Ureter (tissue), 1 donor: ENCODE results near the gene HNRNPU. TPM values are rescaled to one million over a fixed set of nuclear protein-coding genes. Genes with fewer than 3 reads are reported as not detected.

Experiments used
- DNase-seq: peaks from one replicate; pipeline ENCODE4 v3.0.0-alpha.2; 2020; ENCODE audit warnings: low spot score
- total RNA-seq: library from RNA; stranded (reverse); gene quantifications from one replicate; pipeline ENCODE4 v1.2.4, GENCODE V29; 2023
- donor health status: DM: yes; HTN: yes; CAD: no.

Gene HNRNPU
- total RNA-seq, result 356 TPM

GRCh38 chr1:244864253-244865027, at the start of gene HNRNPU:
Gene HNRNPU, minus strand, starts transcription at chr1:244864543. Its CDS starts 236 bp downstream, at chr1:244864307.
- DNase-seq, result peak; percentile 96

DNA sequence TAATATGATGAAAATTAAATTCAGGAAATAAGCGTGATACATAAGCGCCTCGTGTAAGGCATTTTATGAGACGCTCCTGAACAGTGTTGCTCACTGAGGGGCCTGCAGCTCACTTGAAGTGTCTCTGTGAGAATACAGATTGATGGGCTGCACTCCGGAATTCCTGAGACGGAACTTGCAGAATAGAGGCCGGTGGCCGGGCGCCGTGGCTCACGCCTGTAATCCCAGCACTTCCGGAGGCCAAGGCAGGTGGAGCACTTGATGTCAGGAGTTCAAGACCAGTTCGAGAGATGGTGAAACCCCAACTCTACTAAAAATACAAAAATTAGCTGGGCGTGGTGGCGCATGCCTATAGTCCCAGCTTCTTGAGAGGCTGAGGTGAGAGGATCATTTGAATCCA, 49.5 kb upstream of the HNRNPU start:
- no peak for DNase-seq

DNA sequence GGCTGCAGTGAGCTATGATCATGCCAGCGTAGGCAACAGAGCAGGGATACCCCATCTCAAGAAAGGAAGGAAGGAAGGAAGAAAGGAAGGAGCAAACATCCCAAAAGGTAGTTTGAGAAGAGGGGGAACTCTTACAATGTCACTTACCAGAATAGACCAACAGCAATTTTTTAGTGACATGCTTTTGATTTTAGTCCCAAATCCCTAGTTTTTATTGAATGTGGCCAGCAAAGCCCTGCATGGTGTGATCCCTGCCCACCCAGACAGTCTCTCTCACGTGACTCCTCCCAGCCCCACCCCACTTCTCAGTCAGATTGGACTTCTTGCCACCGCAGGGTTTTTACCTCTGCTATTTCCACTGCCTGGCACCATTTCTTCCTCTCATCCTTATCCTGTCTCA, 39.8 kb upstream of the HNRNPU start:
- DNase-seq, result no peak

DNA sequence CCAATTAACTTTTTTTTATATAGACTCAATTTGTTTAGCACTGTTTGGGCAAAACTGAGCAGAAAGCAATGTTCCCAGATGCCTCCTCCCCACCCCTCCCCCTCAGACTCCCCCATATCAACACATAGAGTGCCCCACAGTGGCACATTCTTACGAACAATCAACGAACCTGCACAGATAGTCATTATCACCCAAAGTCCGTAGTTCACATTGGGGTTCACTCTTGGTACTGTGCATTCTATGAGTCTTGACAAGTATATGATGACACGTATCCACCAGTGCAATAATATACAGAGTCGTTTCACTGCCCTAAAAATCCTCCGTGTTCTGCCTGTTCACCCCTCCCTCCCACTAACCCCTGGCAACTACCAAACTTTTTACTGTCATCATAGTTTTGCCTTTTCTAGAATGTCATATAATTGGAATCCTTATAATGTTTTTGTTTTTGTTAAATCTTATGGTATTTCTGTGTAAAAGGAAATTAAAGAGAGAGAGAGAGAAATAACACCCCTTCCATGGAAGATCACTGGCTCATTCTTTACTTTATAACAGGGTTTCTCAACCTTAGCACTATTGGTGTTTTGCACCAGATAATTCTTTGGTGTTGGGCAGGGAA, 37.2 kb upstream of the HNRNPU start:
- no peak for DNase-seq

DNA sequence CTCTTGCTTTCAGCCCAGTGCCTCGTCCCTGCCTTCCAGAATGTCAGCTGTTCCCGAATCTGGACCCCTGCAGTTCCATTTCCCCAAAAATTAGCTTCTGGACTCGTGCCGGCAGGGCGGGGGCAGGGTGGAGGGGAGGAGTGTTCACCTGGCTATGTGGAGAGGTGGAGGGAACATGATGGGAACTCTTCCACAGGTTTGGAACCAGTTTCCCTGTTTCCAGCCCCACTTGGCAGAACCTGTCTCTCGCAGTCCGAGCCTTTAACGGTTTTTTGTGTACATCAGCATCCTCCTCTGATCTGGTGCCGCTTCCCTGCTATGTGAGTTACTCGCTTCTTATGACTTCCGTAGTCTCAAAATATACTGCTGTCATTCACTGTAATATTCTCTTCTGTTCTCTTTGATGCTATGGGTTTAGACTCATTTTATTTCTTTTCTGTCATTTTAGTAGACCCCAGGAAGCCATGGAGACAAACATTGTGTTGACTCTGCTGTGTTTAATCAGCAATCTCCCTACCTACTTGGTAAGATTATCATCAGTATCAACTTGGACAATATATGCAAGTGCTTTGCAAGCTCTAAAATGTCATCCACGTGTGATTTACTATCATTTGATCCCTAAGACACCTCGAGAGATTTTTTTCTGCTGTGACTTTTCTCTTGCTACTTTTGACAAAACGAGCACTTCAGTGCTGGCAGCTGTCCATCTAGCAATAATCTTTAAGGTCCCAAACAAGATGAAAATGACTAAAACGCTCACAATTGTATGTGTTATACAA, 33.3 kb upstream of the HNRNPU start:
- DNase-seq, result no peak

DNA sequence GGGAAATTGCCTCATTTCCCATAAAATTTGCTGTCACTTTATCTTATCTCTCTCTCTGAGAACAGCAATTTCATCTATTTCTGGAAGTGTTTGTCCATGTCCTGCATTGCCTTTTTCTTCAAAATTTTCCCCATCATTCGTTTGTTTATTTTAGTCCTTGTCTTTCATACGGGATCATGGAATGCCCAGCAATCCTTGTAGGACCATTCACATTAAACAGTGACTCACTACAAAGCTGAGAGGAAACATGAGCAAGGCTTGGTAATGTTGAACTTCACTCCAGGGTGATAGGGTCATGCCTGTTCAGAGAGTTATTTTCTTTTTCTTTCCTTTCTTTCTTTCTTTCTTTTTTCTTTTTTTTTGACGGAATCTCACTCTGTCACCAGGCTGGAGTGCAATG, 32.2 kb upstream of the HNRNPU start:
- no peak for DNase-seq

DNA sequence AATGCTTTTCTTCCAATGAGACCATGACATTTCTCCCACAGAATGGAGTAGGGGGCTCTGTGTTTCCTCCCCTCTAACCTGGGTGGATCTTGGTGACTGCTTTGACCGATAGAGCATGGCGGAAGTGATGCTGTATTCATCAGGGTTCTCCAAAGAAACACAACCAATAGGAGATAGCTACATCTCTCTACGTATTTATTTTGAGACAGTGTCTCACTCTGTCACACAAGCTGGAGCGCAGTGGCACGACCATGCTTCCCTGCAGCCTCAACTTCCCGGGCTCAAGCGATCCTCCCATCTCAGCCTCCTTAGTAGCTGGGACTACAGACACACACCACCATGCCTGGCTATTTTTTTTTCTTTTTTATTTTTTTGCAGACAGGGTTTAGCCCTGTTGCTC, 29.5 kb upstream of the HNRNPU start:
- no peak for DNase-seq

DNA sequence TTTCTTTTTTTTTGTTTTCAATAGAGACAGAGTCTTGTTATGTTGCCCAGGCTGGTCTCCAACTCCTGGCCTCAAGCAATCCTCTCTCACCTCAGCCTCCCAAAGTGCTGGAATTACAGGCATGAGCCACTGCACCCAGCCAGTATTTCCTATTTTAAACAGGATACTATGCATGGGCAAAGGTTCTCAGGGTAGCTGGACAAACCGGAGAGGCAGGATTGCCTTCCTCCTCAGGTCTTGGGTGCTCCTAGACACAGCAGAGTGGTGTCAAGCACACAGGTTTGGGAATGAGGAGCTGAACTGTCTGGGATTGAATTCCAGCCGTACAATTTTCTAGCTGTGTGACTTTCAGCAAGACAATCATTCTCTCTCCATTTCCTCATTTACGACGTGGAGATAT, 22.9 kb upstream of the HNRNPU start:
- no peak for DNase-seq

- DNase-seq, result no peak
These were observed 17.4 kb upstream of the HNRNPU start for GRCh38 chr1:244881552-244882280.

DNA sequence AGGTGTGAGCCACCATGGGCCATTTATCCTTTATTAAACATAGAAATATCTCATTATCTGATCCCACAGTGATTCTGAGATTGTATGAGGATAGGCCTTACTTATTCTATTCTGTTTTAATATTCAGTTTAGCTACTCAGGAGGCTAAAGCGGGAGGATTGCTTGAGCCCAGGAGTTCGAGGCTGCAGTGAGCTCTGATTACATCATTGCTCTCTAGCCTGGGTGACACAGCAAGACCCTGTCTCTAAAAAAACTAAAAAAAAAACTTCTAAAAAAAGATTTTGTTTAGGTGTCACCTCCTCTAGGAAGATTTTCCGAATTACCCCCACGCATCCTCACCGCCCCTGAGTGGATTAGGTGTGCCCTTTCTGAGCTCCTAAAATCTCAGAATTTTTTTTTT, 14.3 kb upstream of the HNRNPU start:
- no peak for DNase-seq

DNA sequence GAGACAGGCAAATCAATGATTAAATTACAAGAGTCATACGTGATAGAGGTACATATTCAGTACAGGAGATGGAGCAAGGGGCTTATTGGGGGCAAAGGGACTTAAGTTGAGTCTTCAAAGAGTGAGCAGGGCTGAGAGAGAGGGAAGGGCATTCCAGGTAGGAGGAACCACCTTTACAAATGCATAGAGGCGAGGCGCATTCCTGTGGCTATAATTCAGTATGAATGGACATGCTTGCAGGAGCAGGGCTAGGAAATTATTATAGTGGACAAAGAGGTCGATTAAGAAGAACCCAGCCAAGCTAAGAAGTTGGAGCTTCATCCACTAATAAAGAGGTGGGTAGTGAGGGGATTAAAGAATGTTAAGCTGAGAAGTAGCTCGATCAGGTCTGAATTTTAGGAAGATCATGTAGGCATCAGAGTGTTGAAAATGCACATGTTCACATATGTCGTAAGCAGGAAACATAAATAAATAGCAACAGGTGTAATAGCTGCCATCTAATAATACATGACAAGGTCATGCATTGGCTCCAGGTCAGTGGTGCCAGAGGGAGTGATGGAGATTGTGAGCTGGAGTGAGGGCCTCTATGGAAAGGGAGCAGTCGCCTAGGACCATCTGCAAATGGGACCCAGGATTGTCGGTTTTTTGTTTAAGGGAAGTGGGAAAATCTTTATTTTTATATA, 12.0 kb upstream of the HNRNPU start:
- DNase-seq, result no peak

DNA sequence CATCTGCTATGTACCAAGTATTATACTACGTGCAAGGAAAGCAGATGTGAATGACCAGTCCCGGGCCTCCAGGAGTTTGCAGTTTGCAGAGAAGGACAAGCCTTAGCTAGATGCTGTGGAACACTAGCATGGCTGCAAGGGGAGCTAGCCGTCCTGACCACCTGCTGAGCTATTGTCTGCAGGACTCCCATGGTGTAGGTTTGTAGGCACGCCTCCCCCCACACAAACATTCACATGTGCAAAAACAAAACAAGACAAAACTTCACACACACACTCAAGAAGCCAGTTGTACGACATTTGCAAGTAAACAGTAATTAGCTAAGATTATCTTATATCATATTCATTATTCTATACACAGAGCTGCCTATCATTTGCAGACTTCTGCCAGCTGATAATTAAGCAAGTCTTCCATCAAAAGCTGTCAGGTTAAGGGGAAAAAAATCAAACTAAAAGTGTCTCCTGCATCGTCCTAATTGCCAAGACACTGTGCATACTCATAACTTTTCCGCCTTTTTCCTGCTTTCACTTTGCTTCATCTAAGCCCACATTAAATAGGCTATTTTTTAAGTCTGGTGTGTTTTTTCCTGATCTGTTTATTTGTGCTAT, 10.7 kb upstream of the HNRNPU start:
- DNase-seq, result no peak

DNA sequence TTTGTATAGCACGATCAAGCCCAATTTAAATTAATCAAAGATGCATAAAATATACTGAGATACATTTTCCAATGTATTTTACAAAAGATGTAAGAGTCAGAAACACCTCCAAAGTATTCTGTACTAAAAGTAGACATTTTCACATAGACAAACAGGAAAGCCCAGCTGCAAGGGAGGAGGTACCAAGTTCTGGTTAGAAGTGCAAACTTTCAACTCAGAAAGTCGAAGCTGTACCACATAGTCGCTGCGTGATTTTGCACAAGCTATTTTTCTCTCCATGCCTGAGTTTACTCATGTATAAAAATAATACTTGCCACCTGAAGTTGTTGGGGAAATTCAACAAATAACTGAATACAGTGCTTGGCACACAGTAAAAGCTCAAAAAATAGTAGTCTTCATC, 5.6 kb upstream of the HNRNPU start:
- DNase-seq, result no peak

DNA sequence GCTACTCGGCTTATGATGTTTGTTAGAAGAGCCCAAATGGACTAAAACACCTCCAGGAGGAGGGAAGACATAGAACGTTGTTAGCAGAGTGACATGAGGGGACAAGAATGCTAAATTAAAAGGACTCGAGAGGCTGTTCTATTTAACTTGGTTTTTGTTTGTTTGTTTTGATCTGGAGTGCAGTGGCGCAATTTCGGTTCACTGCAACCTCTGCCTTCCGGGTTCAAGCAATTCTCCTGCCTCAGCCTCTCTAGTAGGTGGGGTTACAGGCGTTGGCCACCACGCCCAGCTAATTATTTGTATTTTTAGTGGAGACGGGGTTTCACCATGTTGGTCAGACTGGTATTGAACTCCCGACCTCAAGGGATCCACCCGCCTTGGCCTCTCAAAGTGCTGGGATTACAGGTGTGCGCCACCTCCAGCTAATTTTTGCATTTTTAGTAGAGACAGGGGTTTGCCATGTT, 5.1 kb upstream of the HNRNPU start:
- DNase-seq, result no peak

DNA sequence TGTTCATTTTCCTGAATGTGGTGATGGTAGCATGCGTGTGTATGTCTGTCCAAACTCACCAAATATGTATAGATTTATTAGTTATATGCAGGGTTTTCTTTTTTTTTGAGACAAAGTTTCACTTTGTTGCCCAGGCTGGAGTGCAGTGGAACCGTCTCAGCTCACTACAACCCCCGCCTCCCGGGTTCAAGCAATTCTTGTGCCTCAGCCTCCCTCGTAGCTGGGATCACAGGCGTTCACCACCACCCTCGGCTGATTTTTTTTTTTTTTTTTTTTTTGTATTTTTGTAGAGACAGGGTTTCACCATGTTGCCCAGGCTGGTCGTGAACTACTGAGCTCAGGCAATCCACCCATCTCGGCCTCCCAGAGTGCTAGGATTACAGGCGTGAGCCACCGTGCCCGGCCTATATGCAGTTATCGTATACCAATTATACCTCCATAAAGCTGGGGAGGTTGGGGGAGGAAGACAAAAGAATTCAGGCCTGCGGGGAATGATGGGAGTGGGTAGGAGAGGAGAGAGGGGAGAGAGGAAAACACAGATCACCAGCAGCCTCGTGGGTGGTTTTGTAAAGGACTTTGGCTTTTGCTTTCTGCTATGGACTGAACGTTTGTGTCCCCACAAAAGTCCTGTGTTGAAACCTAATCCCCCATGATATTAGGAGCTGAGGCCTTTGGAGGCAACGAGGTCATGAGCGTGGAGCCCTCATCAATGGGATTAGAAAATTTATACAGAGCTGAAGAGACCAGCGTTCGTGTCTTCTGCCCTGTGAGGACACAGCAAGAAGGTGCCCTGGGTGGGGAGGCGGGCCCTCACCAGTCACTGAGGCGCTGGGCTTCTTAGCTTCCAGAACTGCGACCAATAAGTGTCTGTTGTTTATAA, 4.4 kb upstream of the HNRNPU start:
- DNase-seq, result no peak

DNA sequence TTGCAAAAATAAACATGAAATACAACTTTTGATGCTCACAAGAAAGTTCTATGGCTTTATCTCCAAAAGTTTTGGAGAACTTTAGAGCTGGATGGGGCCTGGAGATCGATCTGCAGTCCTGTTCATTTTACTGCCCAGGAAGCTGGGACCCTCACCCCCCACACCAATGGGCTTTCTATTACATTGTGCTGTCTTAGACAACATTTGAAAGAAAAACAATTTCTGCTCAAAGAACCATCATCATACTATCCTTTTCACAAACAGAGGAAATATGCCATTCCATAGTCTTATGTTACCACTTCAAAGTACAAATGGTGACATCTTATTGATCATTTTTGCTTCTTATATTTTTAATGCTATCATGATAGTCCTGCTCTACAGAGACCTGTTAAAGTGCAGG, 2.0 kb upstream of the HNRNPU start:
- DNase-seq, result no peak

GRCh38 chr1:244865820-244866219, 1.5 kb upstream of the HNRNPU start:
- DNase-seq, result no peak

DNA sequence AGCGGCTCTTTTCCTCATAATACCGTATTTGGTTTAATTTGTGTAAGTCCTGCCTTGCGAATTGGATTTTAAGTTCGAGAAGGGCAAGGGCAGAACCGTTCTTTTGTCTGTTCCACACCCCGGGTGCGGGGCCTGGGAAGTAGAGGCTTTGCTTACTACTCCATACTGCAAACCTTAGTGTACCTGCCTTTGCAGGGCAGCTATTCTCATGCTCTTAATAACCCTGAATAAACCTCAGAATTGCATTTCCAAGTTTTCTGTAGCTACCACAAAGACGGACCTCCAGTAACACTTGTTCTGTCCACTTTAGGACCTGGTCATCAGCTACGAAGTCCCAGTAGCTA, 657 bp upstream of the HNRNPU start:
- peak; percentile 54 for DNase-seq

DNA sequence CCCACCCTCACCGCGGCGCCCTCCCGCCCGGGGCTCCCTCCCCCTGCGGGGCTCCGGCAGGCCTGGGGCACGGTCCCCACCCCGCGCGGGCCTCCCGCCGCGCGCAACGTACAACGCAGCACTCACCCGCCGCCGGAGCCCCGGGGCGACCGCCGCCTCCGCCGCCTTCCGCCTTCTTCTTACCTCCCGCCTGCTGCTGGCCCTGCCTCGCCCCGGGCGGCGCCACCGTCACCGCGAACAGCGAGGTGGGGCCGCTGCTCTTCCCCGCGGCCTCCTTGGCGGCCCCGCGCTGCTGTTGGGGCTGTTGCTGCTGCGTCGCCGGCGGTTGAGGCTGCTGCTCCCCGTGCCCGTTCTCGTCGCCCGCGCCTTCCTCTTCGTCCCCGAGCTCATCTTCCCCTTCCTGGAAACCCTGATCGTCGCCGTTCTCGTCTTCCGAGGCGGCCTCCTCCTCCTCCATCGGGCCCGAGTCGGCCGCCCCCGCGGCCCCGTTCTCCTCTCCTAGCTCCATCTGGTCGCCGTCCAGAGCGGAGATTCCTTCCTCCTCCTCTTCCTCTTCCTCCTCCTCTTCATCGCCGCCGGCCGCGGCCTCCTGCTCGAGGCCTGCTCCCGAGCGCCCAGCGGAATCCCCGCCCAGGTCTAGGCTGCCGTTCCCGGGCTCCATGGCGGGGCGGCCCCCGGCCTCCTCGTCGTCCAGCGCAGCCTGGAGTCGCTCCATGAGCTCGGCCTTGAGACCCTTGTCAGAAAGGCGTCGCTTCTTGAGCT, 671 bp downstream of the HNRNPU start:
- DNase-seq, result peak; percentile 55
